ENCODE data around the gene COL23A1.

COL23A1 gene

DNA sequence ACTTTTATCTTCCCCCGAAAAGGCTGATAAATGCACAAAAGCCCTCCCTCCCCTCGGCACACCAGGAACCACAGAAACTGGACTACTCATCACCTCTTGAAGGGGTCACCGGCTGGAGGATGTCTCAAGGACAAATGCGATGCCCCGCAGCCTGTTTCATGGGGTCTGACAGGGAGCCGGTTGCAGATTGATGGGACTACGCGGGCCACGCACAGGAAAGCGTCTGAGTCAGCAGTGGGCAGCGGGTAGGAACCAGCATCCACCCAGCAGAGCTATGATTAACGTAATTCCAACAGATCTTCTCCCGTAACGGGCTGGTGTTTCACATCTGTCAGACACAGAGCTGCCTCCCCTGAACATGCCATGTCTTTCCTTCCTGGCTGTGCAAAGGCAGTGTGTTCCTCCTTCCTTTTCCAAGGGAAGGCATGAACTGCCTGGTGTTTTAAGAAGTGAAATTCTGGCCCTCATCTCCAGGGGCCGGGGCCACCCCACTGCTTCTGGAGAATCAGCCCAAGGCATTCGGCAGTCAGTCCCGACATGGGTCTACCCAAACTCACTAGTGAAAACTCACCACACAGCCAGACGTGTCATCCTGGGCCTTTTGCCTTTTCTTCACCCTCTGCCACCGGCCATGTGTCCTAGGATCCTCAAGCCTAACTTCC lies 213.1 kb downstream of the COL23A1 start:
- Histone ChIP-seq H2BK15ac (ENCODE audit: low read length) (no peak overlapping the region), H4K8ac (ENCODE audit: low read depth, low read length) (no peak overlapping the region), H2BK5ac (ENCODE audit: low read length) (no peak overlapping the region), H3K4me2 (ENCODE audit: insufficient read depth, low read length, poor library complexity, severe bottlenecking) (no peak overlapping the region), H3K9me3 (replicated peaks in 1 of 2; ENCODE audit: control insufficient read depth in 2 of 2, insufficient read depth in 1 of 2, low read depth in 1 of 2, low read length in 2 of 2) (peaks cover 0 to 4% of the 10 kb centered on the region in 2 donors), H3K23ac (ENCODE audit: low read depth, low read length, poor library complexity) (peak overlapping the region; percentile 59), H3K79me1 (ENCODE audit: low read depth, low read length) (peaks cover 2% of the 10 kb centered on the region), H4K91ac (ENCODE audit: low read depth, low read length, poor library complexity) (peak overlapping the region; percentile 12), H3K27me3 (ENCODE audit: control insufficient read depth in 3 of 3, insufficient read depth in 3 of 3, low read depth in 1 of 3, low read length in 3 of 3) (no peaks in the 10 kb centered on the region), H3K36me3 (replicated peaks in 1 of 2; ENCODE audit: control insufficient read depth in 2 of 2, insufficient read depth in 2 of 2, low read length in 2 of 2) (no peaks in the 10 kb centered on the region), H3K18ac (ENCODE audit: low read length) (peak overlapping the region; percentile 9), H3K4me1 (ENCODE audit: control insufficient read depth in 2 of 2, insufficient read depth in 1 of 2, low read depth in 1 of 2, low read length in 2 of 2) (peaks cover 0 to 3% of the 10 kb centered on the region in 2 donors), H3K27ac (replicated peaks; ENCODE audit: low read length) (no peak overlapping the region), H3K9ac (ENCODE audit: low read depth, low read length, poor library complexity) (peak overlapping the region; percentile 45), H2AK5ac (ENCODE audit: low read depth, low read length) (peak overlapping the region; percentile 73), H3K4me3 (ENCODE audit: low read length in 2 of 2) (peak overlapping the region in 1 of 2 donors; percentile 21), H2BK120ac (ENCODE audit: low read depth, low read length) (no peak overlapping the region), H3K4ac (ENCODE audit: low read length) (no peak overlapping the region), H2AFZ (ENCODE audit: low read length) (no peak overlapping the region), H3K14ac (ENCODE audit: low read length) (peak overlapping the region; percentile 10), H2BK12ac (ENCODE audit: low read length) (no peak overlapping the region)
- no CpG with 5 or more reads among the region's 19 CpGs for WGBS, 2 donors (ENCODE audit: extremely low coverage in 2 of 2, insufficient read length in 2 of 2, insufficient replicate concordance in 1 of 2)
- DNase-seq (ENCODE audit: low spot score): no peak

- Histone ChIP-seq H3K9me3 (replicated peaks in 1 of 2; ENCODE audit: control insufficient read depth in 2 of 2, insufficient read depth in 1 of 2, low read depth in 1 of 2, low read length in 2 of 2) (peaks cover 3 to 4% of the 10 kb centered on the region in 2 donors), H3K36me3 (replicated peaks in 1 of 2; ENCODE audit: control insufficient read depth in 2 of 2, insufficient read depth in 2 of 2, low read length in 2 of 2) (no peaks in the 10 kb centered on the region), H2BK15ac (ENCODE audit: low read length) (no peak overlapping the region), H2AK5ac (ENCODE audit: low read depth, low read length) (no peak overlapping the region), H2BK5ac (ENCODE audit: low read length) (no peak overlapping the region), H3K27me3 (ENCODE audit: control insufficient read depth in 3 of 3, insufficient read depth in 3 of 3, low read depth in 1 of 3, low read length in 3 of 3) (no peaks in the 10 kb centered on the region), H3K4ac (ENCODE audit: low read length) (no peak overlapping the region), H2BK12ac (ENCODE audit: low read length) (no peak overlapping the region), H4K91ac (ENCODE audit: low read depth, low read length, poor library complexity) (no peak overlapping the region), H2AFZ (ENCODE audit: low read length) (no peak overlapping the region), H3K27ac (replicated peaks; ENCODE audit: low read length) (no peak overlapping the region), H4K8ac (ENCODE audit: low read depth, low read length) (no peak overlapping the region), H3K4me3 (ENCODE audit: low read length in 2 of 2) (no peak overlapping the region), H2BK120ac (ENCODE audit: low read depth, low read length) (no peak overlapping the region), H3K14ac (ENCODE audit: low read length) (no peak overlapping the region), H3K23ac (ENCODE audit: low read depth, low read length, poor library complexity) (no peak overlapping the region), H3K18ac (ENCODE audit: low read length) (no peak overlapping the region), H3K4me2 (ENCODE audit: insufficient read depth, low read length, poor library complexity, severe bottlenecking) (no peak overlapping the region), H3K9ac (ENCODE audit: low read depth, low read length, poor library complexity) (no peak overlapping the region), H3K4me1 (ENCODE audit: control insufficient read depth in 2 of 2, insufficient read depth in 1 of 2, low read depth in 1 of 2, low read length in 2 of 2) (peaks cover 0 to 2% of the 10 kb centered on the region in 2 donors), H3K79me1 (ENCODE audit: low read depth, low read length) (peaks cover 2% of the 10 kb centered on the region)
- no peak for DNase-seq (ENCODE audit: low spot score)
- no CpG with 5 or more reads among the region's 13 CpGs for WGBS, 2 donors (ENCODE audit: extremely low coverage in 2 of 2, insufficient read length in 2 of 2, insufficient replicate concordance in 1 of 2)
These were observed 214.8 kb downstream of the COL23A1 start for GRCh38 chr5:178375348-178375747.

GRCh38 chr5:178373711-178374110 lies 216.5 kb downstream of the COL23A1 start:
- H3K36me3 ChIP-seq (replicated peaks in 1 of 2; ENCODE audit: control insufficient read depth in 2 of 2, insufficient read depth in 2 of 2, low read length in 2 of 2): no peaks in the 10 kb centered on the region

DNA sequence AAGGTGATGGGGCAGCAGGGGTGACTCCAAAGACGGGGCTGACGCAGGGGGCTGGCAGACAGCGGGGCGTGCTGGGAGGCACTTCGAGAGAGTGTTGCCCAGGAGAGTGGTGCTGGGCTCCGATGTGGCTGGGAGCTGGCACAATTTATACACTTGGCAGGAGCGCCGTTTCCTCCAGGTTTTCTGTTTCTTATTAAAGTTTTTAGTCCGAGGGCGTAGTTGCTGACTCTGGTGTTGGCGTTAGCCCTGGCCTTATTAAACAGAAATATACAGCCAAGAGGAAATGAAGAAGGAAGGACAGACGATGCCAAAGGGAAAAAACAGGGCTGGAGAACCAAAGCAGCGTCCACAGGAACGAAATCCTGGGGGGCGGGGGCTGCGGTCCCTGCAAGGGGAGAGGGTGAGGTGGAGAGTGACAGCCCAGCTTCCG lies 218.0 kb downstream of the COL23A1 start:
- Histone ChIP-seq H3K9ac (ENCODE audit: low read depth, low read length, poor library complexity) (no peak overlapping the region), H2BK15ac (ENCODE audit: low read length) (no peak overlapping the region), H3K4me1 (ENCODE audit: control insufficient read depth in 2 of 2, insufficient read depth in 1 of 2, low read depth in 1 of 2, low read length in 2 of 2) (peaks cover 0 to 2% of the 10 kb centered on the region in 2 donors), H3K36me3 (replicated peaks in 1 of 2; ENCODE audit: control insufficient read depth in 2 of 2, insufficient read depth in 2 of 2, low read length in 2 of 2) (no peaks in the 10 kb centered on the region), H2BK12ac (ENCODE audit: low read length) (no peak overlapping the region), H2AK5ac (ENCODE audit: low read depth, low read length) (no peak overlapping the region), H4K91ac (ENCODE audit: low read depth, low read length, poor library complexity) (no peak overlapping the region), H3K27me3 (ENCODE audit: control insufficient read depth in 3 of 3, insufficient read depth in 3 of 3, low read depth in 1 of 3, low read length in 3 of 3) (no peaks in the 10 kb centered on the region), H3K79me1 (ENCODE audit: low read depth, low read length) (peaks cover 2% of the 10 kb centered on the region), H2AFZ (ENCODE audit: low read length) (no peak overlapping the region), H3K9me3 (replicated peaks in 1 of 2; ENCODE audit: control insufficient read depth in 2 of 2, insufficient read depth in 1 of 2, low read depth in 1 of 2, low read length in 2 of 2) (peaks cover 5 to 21% of the 10 kb centered on the region in 2 donors), H3K14ac (ENCODE audit: low read length) (no peak overlapping the region), H2BK5ac (ENCODE audit: low read length) (no peak overlapping the region), H3K4me2 (ENCODE audit: insufficient read depth, low read length, poor library complexity, severe bottlenecking) (no peak overlapping the region), H3K27ac (replicated peaks; ENCODE audit: low read length) (no peak overlapping the region), H3K18ac (ENCODE audit: low read length) (no peak overlapping the region), H2BK120ac (ENCODE audit: low read depth, low read length) (no peak overlapping the region), H3K4ac (ENCODE audit: low read length) (no peak overlapping the region), H3K23ac (ENCODE audit: low read depth, low read length, poor library complexity) (no peak overlapping the region), H3K4me3 (ENCODE audit: low read length in 2 of 2) (no peak overlapping the region), H4K8ac (ENCODE audit: low read depth, low read length) (no peak overlapping the region)
- no CpG with 5 or more reads among the region's 17 CpGs for WGBS, 2 donors (ENCODE audit: extremely low coverage in 2 of 2, insufficient read length in 2 of 2, insufficient replicate concordance in 1 of 2)
- no peak for DNase-seq (ENCODE audit: low spot score)

More at GRCh38 chr5:178373711-178374110, 216.5 kb downstream of the COL23A1 start:
- Histone ChIP-seq H3K4me2 (ENCODE audit: insufficient read depth, low read length, poor library complexity, severe bottlenecking) (no peak overlapping the region), H2BK5ac (ENCODE audit: low read length) (no peak overlapping the region), H3K18ac (ENCODE audit: low read length) (peak overlapping the region; percentile 65), H3K14ac (ENCODE audit: low read length) (peak overlapping the region; percentile 96), H3K23ac (ENCODE audit: low read depth, low read length, poor library complexity) (no peak overlapping the region), H4K8ac (ENCODE audit: low read depth, low read length) (no peak overlapping the region), H2AFZ (ENCODE audit: low read length) (no peak overlapping the region), H2BK12ac (ENCODE audit: low read length) (peak overlapping the region; percentile 68), H3K9me3 (replicated peaks in 1 of 2; ENCODE audit: control insufficient read depth in 2 of 2, insufficient read depth in 1 of 2, low read depth in 1 of 2, low read length in 2 of 2) (peaks cover 5 to 15% of the 10 kb centered on the region in 2 donors), H3K4me1 (ENCODE audit: control insufficient read depth in 2 of 2, insufficient read depth in 1 of 2, low read depth in 1 of 2, low read length in 2 of 2) (peaks cover 0 to 2% of the 10 kb centered on the region in 2 donors), H3K4ac (ENCODE audit: low read length) (no peak overlapping the region), H3K27ac (replicated peaks; ENCODE audit: low read length) (no peak overlapping the region), H3K27me3 (ENCODE audit: control insufficient read depth in 3 of 3, insufficient read depth in 3 of 3, low read depth in 1 of 3, low read length in 3 of 3) (no peaks in the 10 kb centered on the region), H3K9ac (ENCODE audit: low read depth, low read length, poor library complexity) (no peak overlapping the region), H4K91ac (ENCODE audit: low read depth, low read length, poor library complexity) (no peak overlapping the region), H3K79me1 (ENCODE audit: low read depth, low read length) (peaks cover 2% of the 10 kb centered on the region), H3K4me3 (ENCODE audit: low read length in 2 of 2) (peak overlapping the region in 1 of 2 donors; percentile 51), H2AK5ac (ENCODE audit: low read depth, low read length) (peak overlapping the region; percentile 32), H2BK15ac (ENCODE audit: low read length) (peak overlapping the region; percentile 62), H2BK120ac (ENCODE audit: low read depth, low read length) (no peak overlapping the region)
- WGBS, 2 donors (ENCODE audit: extremely low coverage in 2 of 2, insufficient read length in 2 of 2, insufficient replicate concordance in 1 of 2): no CpG with 5 or more reads among the region's 16 CpGs
- no peak for DNase-seq (ENCODE audit: low spot score)

Measured in neuronal stem cell (in vitro differentiated cells).